GM12873 (cell line): ENCODE data around the gene DIO3.

Experiments
- CTCF ChIP-seq: IDR thresholded peaks from 2 replicates; pipeline ENCODE4 v1.5.1; 2012; ENCODE audit warnings: low read depth, mild to moderate bottlenecking, moderate library complexity, low read length, control low read depth; ENCODE audit not compliant: insufficient read depth; ENCODE audit errors: missing control alignments

DIO3 gene

DNA sequence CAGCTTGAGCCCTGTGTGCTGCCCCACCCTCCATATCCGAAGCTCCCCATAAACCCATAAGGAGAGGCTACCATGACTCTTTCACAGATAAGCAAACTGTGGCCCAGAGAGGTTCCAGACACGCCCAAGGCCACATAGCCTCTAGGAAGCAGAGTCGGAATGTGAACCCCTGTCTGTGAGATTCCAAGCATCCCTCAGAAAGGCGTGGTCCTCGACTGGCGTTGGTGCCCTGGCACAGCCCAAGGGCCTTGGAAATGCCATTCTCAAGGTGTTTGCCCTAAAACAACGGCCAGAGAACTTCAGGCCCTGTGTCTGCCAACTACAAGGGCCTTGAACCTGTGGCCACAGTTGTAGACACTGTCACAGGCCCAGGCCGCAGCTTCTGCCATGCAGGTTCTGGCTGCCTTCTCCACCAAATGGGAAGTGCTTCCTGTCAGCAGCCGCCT is 8.5 kb upstream of the DIO3 start:
- no peak for TF ChIP-seq CTCF

GRCh38 chr14:101553393-101553792 is 7.9 kb upstream of the DIO3 start:
- no peak for TF ChIP-seq CTCF

- no peak for TF ChIP-seq CTCF
These were observed 7.4 kb upstream of the DIO3 start for GRCh38 chr14:101553931-101554330.

- no peak for TF ChIP-seq CTCF
These were observed 6.2 kb upstream of the DIO3 start for GRCh38 chr14:101554991-101555668.

- TF ChIP-seq CTCF = no peak
These were observed 5.2 kb upstream of the DIO3 start for GRCh38 chr14:101556131-101556530.

- no peak for TF ChIP-seq CTCF
These were observed 4.6 kb upstream of the DIO3 start for GRCh38 chr14:101556566-101557320.

DNA sequence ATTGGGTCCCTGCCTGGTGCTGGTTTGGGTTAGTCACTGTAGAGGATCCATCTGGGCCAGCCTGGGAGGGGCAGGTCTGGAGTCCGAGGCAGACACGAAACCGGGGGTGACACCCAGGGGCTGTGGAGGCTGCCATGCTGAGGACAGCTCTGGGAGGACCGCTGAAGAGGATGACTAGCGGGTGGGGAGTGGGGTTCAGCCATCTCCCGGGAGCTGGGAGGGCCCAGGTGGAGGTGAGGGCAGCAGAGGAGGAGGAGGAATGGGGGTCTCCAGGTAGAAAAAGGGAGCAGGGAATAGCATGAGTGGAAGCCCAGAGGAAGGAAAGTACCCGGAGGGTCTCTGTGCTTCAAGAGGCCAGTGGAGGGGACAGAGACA is 4.0 kb upstream of the DIO3 start:
- no peak for TF ChIP-seq CTCF
